MG63 (cell line): ENCODE data around the gene DCTN4. TPM values are rescaled to one million over a fixed set of nuclear protein-coding genes. Genes with fewer than 3 reads are reported as not detected.
"Not testable (repeated sequence)": the region's sequence is repeated elsewhere in the genome, so short reads cannot be mapped to it uniquely, and the experiment has no call there.

Experiments used
- DNase-seq: peaks from one replicate; pipeline ENCODE4 v3.0.0-alpha.2; 2020
- H3K27me3 ChIP-seq: fragments of 250-450 bp; sonication (Bioruptor Pico); 2 replicates; pipeline ENCODE4 v1.5.1; 2020; ENCODE audit warnings: mild to moderate bottlenecking, moderate library complexity
- H3K36me3 ChIP-seq: fragments of 250-450 bp; sonication (Bioruptor Pico); 2 replicates; pipeline ENCODE4 v1.5.1; 2020; ENCODE audit warnings: mild to moderate bottlenecking, moderate library complexity
- H3K4me3 ChIP-seq: fragments of 250-450 bp; sonication (Bioruptor Pico); 2 replicates; pipeline ENCODE4 v1.5.1; 2020; ENCODE audit warnings: mild to moderate bottlenecking, moderate library complexity
- H3K9me3 ChIP-seq: fragments of 250-450 bp; sonication (Bioruptor Pico); 2 replicates; pipeline ENCODE4 v1.5.1; 2020; ENCODE audit warnings: mild to moderate bottlenecking, moderate library complexity
- total RNA-seq: library from RNA; depleted of rRNA; stranded (reverse); fragments of >200 nt; shearing (Covaris generic); gene quantifications from 2 replicates; pipeline ENCODE4 v1.2.3, GENCODE V29; 2014; ENCODE audit warnings: low replicate concordance

Gene DCTN4
- total RNA-seq, 1 experiment from 2014 or later, result 60.8 TPM

GRCh38 chr5:150762211-150762610 is 3.4 kb upstream of the DCTN4 start:
- peaks cover 4% of the 10 kb centered on the region; the same call in 1 of the 2 replicates for H3K9me3 ChIP-seq
- H3K27me3 ChIP-seq, result no peaks in the 10 kb centered on the region
- H3K4me3 ChIP-seq, result no peak overlapping the region
- peaks cover 3% of the 10 kb centered on the region for H3K36me3 ChIP-seq
- no peak for DNase-seq

DNA sequence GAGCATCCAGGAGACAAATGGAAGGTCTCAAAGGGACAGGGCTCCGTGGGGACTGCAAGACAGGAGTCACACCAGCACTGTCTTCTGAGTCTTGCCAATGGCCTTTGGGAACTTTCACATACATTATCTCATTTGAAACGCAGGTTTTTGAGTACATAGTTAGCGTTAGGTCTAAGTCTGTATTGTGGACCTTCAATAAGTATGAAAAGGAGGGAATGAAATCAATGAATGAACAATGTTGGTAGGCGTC is 442 bp upstream of the DCTN4 start:
- peaks cover 29% of the 10 kb centered on the region for H3K36me3 ChIP-seq
- H3K27me3 ChIP-seq, result no peaks in the 10 kb centered on the region
- H3K4me3 ChIP-seq, result peak overlapping the region; percentile 83
- DNase-seq, result no peak
- no peaks in the 10 kb centered on the region for H3K9me3 ChIP-seq

DNA sequence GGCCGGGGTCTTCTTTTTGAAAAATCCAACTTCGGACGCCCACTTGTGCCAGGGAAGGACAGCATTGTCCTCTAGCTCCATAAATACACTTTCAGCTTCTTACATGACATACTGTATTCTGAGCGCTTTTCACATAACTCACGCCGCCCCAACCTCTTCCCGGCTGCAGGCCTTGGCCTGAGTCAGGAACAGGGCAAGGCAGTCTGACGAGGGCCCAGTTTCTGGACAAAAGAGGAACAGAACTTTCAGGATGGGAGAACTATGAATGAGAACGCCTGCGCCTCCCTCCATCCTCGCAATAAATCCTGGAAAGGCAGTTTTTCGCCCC is 650 bp downstream of the DCTN4 start:
- peak overlapping the region; percentile 83 for H3K4me3 ChIP-seq
- H3K36me3 ChIP-seq, result peaks cover 40% of the 10 kb centered on the region
- DNase-seq, result no peak
- no peaks in the 10 kb centered on the region for H3K9me3 ChIP-seq
- no peaks in the 10 kb centered on the region for H3K27me3 ChIP-seq

- peak overlapping the region; percentile 83 for H3K4me3 ChIP-seq
- DNase-seq, result no peak
- H3K36me3 ChIP-seq, result peaks cover 50% of the 10 kb centered on the region
- H3K27me3 ChIP-seq, result no peaks in the 10 kb centered on the region
- H3K9me3 ChIP-seq, result no peaks in the 10 kb centered on the region
Observed at GRCh38 chr5:150757087-150757649, 1.6 kb downstream of the DCTN4 start.

DNA sequence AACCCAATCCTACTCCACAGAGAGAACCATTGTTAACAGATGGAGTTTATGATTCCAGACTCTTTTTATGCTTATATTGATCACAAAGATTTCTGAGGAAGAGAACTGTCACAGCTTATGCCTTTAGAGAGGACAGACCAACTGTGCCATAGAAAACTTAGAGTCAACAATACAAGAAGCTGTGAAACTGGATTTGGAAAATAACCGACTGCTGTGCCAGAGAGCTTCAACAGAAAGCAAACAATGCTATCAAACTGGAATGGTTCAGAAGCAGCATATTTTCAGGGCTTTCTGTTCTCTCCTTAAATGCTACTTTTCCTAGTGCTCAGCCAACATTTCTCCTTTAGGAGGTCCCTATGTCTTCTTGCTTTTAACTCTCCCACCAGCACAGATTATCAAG is 5.0 kb downstream of the DCTN4 start:
- Histone ChIP-seq H3K27me3 (no peaks in the 10 kb centered on the region), H3K9me3 (no peaks in the 10 kb centered on the region), H3K36me3 (peaks cover 83% of the 10 kb centered on the region), H3K4me3 (no peak overlapping the region)
- no peak for DNase-seq

DNA sequence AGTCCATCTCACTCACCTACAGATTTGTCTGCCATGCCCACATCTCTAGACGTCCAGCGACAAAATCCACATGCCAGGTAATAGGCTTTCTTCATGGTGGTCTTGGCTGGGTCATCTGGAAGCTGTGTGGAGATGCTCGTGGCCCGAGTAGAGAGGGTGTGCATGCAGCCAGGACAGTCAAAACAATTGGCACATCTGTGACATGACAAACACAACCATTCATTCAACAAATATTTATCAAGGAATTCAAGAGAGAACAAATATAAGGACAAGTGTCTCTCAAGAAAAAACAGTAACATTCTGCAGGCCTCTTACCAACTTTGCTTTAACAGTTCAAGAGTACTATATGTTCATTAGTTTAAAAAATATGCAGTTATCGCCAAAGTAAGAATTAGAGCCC is 5.4 kb downstream of the DCTN4 start:
- Histone ChIP-seq H3K27me3 (no peaks in the 10 kb centered on the region), H3K9me3 (no peaks in the 10 kb centered on the region), H3K4me3 (no peak overlapping the region), H3K36me3 (peaks cover 85% of the 10 kb centered on the region)
- no peak for DNase-seq

DNA sequence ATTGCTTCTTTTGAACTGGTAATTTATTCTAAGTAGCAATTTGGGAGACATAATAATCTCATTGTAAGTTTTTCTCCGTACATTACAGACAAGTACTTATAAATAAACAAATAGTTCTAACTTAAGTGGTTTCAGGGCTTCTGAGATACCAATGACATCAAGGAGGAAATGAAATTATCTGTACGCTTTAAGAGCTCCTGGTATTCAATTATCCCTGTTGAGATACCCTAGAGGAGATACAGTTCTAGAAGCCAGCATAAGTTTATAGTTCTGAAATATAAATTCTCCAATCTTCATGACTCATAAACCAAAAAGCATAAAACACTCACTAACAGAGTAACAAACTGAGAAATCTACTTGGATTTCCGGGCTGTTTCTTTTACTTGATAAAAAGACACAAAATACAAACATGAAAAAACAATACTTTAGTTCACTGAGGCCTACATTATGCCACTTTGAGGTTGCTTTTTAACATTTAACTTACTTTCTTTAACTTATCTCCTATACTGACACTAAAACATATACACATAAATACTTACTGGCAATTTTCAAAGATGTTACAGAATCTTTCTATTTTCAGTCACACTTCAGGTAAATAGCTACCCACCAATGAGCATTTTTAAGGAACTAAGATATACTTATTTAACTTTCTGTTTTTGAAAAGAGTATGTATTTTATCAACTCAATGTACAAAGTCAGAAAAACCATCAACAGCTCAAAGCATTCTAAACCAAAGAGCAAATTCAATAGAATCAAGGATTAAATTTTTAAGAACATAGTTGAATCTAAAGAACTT is 7.5 kb downstream of the DCTN4 start:
- Histone ChIP-seq H3K36me3 (peaks cover 90% of the 10 kb centered on the region), H3K27me3 (no peaks in the 10 kb centered on the region), H3K4me3 (no peak overlapping the region), H3K9me3 (peaks cover 4% of the 10 kb centered on the region; the same call in 1 of the 2 replicates)
- no peak for DNase-seq

- DNase-seq, result no peak
- H3K27me3 ChIP-seq, result no peaks in the 10 kb centered on the region
- peaks cover 4% of the 10 kb centered on the region; the same call in 1 of the 2 replicates for H3K9me3 ChIP-seq
- no peak overlapping the region for H3K4me3 ChIP-seq
- peaks cover 85% of the 10 kb centered on the region for H3K36me3 ChIP-seq
Observed at GRCh38 chr5:150750469-150750868, 8.3 kb downstream of the DCTN4 start.

DNA sequence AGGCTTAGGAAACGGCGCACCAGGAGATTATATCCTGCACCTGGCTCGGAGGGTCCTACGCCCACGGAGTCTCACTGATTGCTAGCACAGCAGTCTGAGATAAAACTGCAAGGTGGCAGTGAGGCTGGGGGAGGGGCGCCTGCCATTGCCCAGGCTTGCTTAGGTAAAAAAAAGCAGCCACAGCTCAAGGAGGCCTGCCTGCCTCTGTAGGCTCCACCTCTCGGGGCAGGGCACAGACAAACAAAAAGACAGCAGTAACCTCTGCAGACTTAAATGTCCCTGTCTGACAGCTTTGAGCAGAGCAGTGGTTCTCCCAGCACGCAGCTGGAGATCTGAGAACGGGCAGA is 15.7 kb downstream of the DCTN4 start:
- not testable (repeated sequence) for H3K9me3 ChIP-seq, DNase-seq

DNA sequence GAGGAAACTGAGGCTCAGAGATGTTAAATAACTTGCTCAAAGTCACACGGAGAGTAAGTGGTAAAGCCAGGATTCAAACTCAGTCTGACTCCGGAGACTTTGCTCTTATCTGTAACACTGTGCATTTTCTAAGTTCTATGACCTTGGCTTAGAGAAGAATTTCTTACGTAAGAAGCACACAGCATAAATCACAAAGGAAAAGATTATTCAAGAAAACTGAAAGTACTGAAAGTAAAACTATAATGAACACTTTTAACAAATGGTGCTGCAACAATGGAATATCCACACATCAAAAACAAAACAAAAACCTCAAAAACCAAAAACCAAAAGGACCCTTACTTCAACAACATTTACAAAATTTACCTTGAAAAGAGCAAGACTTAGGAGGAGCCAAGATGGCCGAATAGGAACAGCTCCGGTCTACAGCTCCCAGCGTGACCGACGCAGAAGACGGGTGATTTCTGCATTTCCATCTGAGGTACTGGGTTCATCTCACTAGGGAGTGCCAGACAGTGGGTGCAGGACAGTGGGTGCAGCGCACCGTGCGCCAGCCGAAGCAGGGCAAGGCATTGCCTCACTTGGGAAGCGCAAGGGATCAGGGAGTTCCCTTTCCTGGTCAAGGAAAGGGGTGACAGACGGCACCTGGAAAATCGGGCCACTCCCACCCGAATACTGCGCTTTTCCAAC is 16.2 kb downstream of the DCTN4 start:
- peaks cover 74% of the 10 kb centered on the region for H3K36me3 ChIP-seq
- H3K27me3 ChIP-seq, DNase-seq: not testable (repeated sequence)

More for the DNA sequence above, 15.7 kb downstream of the DCTN4 start:
- not testable (repeated sequence) for H3K4me3 ChIP-seq, H3K27me3 ChIP-seq
- H3K36me3 ChIP-seq, result peaks cover 74% of the 10 kb centered on the region

DNA sequence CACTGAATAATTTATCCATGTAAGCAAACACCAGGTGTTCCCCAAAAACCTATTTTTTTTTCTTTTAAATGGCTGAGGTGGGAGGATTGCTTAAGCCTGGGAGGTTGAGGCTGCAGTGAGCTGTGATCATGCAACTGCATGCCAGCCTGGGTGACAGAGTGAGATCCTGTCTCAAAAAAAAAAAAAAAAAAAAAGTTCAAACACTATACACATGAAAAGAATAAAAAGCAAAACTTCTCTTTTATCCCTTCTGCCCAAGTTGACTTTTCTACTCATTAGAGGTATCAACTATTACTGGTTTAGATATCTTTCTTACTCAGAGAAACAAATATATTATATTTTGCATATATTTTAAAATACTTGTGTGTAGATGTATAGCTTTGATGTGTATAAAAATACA is 17.8 kb downstream of the DCTN4 start:
- Histone ChIP-seq H3K4me3 (no peak overlapping the region), H3K36me3 (peaks cover 79% of the 10 kb centered on the region), H3K9me3 (peaks cover 11% of the 10 kb centered on the region), H3K27me3 (no peaks in the 10 kb centered on the region)
- DNase-seq, result no peak

More for the DNA sequence above, 16.2 kb downstream of the DCTN4 start:
- H3K4me3 ChIP-seq, H3K9me3 ChIP-seq: not testable (repeated sequence)

DNA sequence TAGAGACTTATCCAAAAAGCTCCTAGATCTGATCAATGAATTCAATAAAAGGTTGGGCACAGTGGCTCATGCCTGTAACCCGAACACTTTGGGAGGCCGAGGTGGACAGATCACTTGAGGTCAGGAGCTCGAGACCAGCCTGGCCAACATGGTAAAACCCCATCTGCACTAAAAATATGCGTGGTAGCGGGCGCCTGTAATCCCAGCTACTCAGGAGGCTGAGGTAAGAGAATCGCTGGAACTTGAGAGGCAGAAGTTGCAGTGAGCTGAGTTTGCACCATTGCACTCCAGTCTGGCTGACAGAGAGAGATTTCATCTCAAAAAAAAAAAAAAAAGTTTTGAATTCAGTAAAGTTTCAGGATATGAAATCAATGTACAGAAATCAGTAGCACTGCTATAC is 20.0 kb downstream of the DCTN4 start:
- Histone ChIP-seq H3K27me3 (no peaks in the 10 kb centered on the region), H3K36me3 (peaks cover 89% of the 10 kb centered on the region), H3K9me3 (peaks cover 12% of the 10 kb centered on the region), H3K4me3 (no peak overlapping the region)
- DNase-seq, result no peak

DNA sequence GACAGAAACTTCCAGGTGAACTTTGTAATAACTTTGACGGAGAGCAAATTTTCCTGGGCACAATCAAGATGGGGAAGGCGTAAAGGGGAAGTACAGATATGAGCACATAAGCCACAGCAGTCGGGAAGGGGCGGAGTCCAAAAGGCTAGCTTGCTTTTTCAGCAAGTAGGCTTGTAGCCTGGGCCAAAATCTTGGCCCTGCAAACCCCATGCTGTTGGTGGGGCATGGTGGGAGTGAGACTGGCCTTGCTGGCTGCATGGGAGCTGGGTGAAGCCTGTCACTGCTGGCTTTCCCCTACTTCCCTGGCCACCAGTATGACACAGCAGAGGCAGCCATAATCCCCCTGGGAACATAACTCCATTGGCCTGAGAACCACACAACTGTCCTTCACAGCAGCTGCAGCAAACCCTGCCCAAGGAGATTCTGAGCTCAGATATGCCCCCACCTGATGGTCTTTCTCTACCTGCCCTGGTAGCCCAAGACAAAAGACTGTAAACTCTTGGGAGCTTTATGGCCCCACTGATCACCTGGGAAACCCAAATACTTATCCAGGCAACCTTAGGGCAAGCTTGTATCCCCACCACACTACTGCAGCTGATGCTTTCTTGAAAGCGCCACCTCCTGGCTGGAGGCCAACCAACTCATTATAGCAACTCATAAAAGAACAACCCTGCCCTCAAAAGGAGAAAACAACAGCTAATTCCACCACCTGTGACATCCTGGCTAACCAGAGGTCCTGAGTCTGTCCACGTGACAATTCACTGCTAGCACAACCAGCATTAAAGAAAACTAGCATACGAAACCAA is 24.0 kb downstream of the DCTN4 start:
- no peak for DNase-seq
- Histone ChIP-seq H3K4me3 (no peak overlapping the region), H3K9me3 (peaks cover 12% of the 10 kb centered on the region), H3K27me3 (no peaks in the 10 kb centered on the region), H3K36me3 (peaks cover 92% of the 10 kb centered on the region)

- H3K36me3 ChIP-seq, result peaks cover 90% of the 10 kb centered on the region
- H3K27me3 ChIP-seq, result no peaks in the 10 kb centered on the region
- peaks cover 9% of the 10 kb centered on the region for H3K9me3 ChIP-seq
- no peak for DNase-seq
- H3K4me3 ChIP-seq, result no peak overlapping the region
Observed at GRCh38 chr5:150731669-150732242, 27.1 kb downstream of the DCTN4 start.

DNA sequence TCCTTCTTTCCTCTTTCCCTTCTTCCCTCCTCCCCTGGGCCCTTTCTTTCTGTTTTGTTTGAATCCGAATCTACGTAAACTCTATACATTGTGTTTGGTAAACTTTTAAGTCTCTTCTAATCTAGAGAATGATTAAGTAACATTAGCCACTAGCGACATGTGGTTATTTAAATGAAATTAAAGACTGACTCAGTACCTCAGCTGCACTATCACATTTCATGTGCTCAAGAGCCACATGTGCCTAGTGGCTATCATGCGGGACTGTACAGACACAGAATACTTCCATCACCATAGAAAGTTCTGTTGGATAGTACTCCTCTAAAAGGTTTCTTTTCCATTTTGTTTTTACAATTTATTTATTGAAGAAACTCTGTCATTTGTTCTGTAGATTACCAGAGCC is 29.0 kb downstream of the DCTN4 start:
- peaks cover 86% of the 10 kb centered on the region for H3K36me3 ChIP-seq
- no peak for DNase-seq

GRCh38 chr5:150723845-150724244 is 35.0 kb downstream of the DCTN4 start:
- Histone ChIP-seq H3K4me3 (no peak overlapping the region), H3K36me3 (peaks cover 88% of the 10 kb centered on the region), H3K9me3 (no peaks in the 10 kb centered on the region), H3K27me3 (no peaks in the 10 kb centered on the region)
- no peak for DNase-seq

More for the DNA sequence above, 29.0 kb downstream of the DCTN4 start:
- H3K4me3 ChIP-seq, result no peak overlapping the region
- H3K9me3 ChIP-seq, result no peaks in the 10 kb centered on the region
- H3K27me3 ChIP-seq, result no peaks in the 10 kb centered on the region

GRCh38 chr5:150710165-150710564 is 48.7 kb downstream of the DCTN4 start:
- no peak for DNase-seq
- no peak overlapping the region for H3K4me3 ChIP-seq
- H3K27me3 ChIP-seq, result no peaks in the 10 kb centered on the region
- H3K9me3 ChIP-seq, result no peaks in the 10 kb centered on the region
- H3K36me3 ChIP-seq, result peaks cover 83% of the 10 kb centered on the region
